K562 (cell line): ENCODE data around the gene FAM117B. TPM values are rescaled to one million over a fixed set of nuclear protein-coding genes. Genes with fewer than 3 reads are reported as not detected.

Experiments used
- ATAC-seq: fragments of 200-7000 bp; cut with Tn5 transposase; 3 replicates; pipeline ENCODE4 v1.9.1; 2020; ENCODE audit warnings: moderate library complexity
- BruUV-seq: library from RNA; stranded (reverse); fragments of 400-500 nt; replicated peaks from 2 replicates; lab custom pipeline; 2021; lab: Mats Ljungman, UMichigan
- CTCF ChIA-PET: fragments of 300-600 bp; formaldehyde crosslinking; extraction: SDS; loops from one replicate; lab custom pipeline; 2021; ENCODE audit warnings: low intra/inter-chr PET ratio; lab: Yijun Ruan, JAX
- POLR2A ChIA-PET: fragments of 300-600, 350-650 bp; sonication (Branson Sonifier 250); formaldehyde crosslinking; extraction: SDS; loops from one replicate; lab custom pipeline; 2021; ENCODE audit warnings: antibody characterized with exemption, inconsistent platforms; lab: Yijun Ruan, JAX
- DNase-seq, 4 experiments: peaks; one replicate each; pipeline versions ENCODE4 v3.0.0 to v3.0.0-alpha.2; 2011 to 2018; ENCODE audit warnings: low spot score in 3 of 4, mixed read lengths in 3 of 4; ENCODE audit errors: extremely low read depth in 1 of 4
- FAIRE-seq: peaks from 2 replicates; lab custom pipeline; 2011; peaks lifted over from hg19 to GRCh38; lab: Jason Lieb, UNC
- H2AFZ ChIP-seq: 2 replicates; pipeline ENCODE4 v1.6.0; 2011; ENCODE audit warnings: low read depth, low read length, control low read depth, inconsistent platforms
- H3K27ac ChIP-seq: fragments of 200-600 bp; 3 replicates; pipeline ENCODE4 v1.8.0; 2011; ENCODE audit warnings: low read depth, mild to moderate bottlenecking, control low read depth, inconsistent platforms, low read length, moderate library complexity, mixed read lengths; ENCODE audit errors: extremely low read depth
- H3K27me3 ChIP-seq, 2 experiments: fragments of 300-600 bp in 1 of 2; 2 replicates in 1 of 2; 3 replicates in 1 of 2; pipeline versions ENCODE4 v1.6.0 to v1.8.0; 2011; ENCODE audit warnings: inconsistent platforms in 2 of 2, low read length in 2 of 2, mild to moderate bottlenecking in 1 of 2, mixed read lengths in 1 of 2, moderate library complexity in 1 of 2; ENCODE audit not compliant: control insufficient read depth in 2 of 2, insufficient read depth in 2 of 2
- H3K36me3 ChIP-seq: fragments of 300-600 bp; 3 replicates; pipeline ENCODE4 v1.8.0; 2011; ENCODE audit warnings: mild to moderate bottlenecking, low read length, inconsistent platforms; ENCODE audit not compliant: control insufficient read depth, insufficient read depth
- H3K4me1 ChIP-seq, 2 experiments: fragments of 200-600 bp in 1 of 2; replicated peaks in 1 of 2; 2 replicates in 1 of 2; 3 replicates in 1 of 2; pipeline versions ENCODE4 v1.5.1 to v1.8.0; 2011; ENCODE audit warnings: inconsistent platforms in 2 of 2, low read length in 2 of 2, mild to moderate bottlenecking in 1 of 2, mixed read lengths in 1 of 2, moderate library complexity in 1 of 2; ENCODE audit not compliant: control insufficient read depth in 2 of 2, insufficient read depth in 2 of 2
- H3K4me2 ChIP-seq: 2 replicates; pipeline ENCODE4 v1.6.1; 2011; ENCODE audit warnings: low read length, control low read depth, inconsistent platforms, mixed read lengths; ENCODE audit not compliant: insufficient read depth
- H3K4me3 ChIP-seq: fragments of 200-600 bp; sonication (generic), shearing (Covaris generic); 2 replicates; pipeline ENCODE4 v1.5.1; 2016; ENCODE audit warnings: control low read depth, inconsistent platforms
- H3K79me2 ChIP-seq: fragments of 200-600 bp; 3 replicates; pipeline ENCODE4 v1.8.0; 2011; ENCODE audit warnings: low read length, inconsistent platforms; ENCODE audit not compliant: control insufficient read depth, insufficient read depth
- H3K9ac ChIP-seq, 2 experiments: 2 replicates each; pipeline versions ENCODE4 v1.6.0 to v1.6.1; 2011; ENCODE audit warnings: low read depth in 2 of 2, low read length in 2 of 2, control low read depth in 1 of 2, inconsistent platforms in 1 of 2, mild to moderate bottlenecking in 1 of 2, mixed read lengths in 1 of 2; ENCODE audit not compliant: insufficient read depth in 1 of 2
- H3K9me1 ChIP-seq: one replicate; pipeline ENCODE4 v1.6.0; 2011; ENCODE audit warnings: inconsistent platforms, mild to moderate bottlenecking, low read length, moderate library complexity; ENCODE audit not compliant: control insufficient read depth, insufficient read depth
- H3K9me3 ChIP-seq: replicated peaks from 2 replicates; pipeline ENCODE4 v1.5.1; 2011; ENCODE audit warnings: low read depth, low read length, inconsistent platforms; ENCODE audit not compliant: control insufficient read depth, insufficient read depth
- H4K20me1 ChIP-seq: replicated peaks from 2 replicates; pipeline ENCODE4 v1.6.1; 2011; ENCODE audit warnings: low read length, inconsistent platforms, mixed read lengths; ENCODE audit not compliant: control insufficient read depth, insufficient read depth
- CBX3 ChIP-seq, 2 experiments: IDR thresholded peaks; 1 replicate in 1 of 2; 2 replicates in 1 of 2; pipeline ENCODE4 v1.6.1; 2012; ENCODE audit warnings: inconsistent platforms in 2 of 2, low read length in 2 of 2, borderline replicate concordance in 1 of 2, control low read depth in 1 of 2
- EP400 ChIP-seq: fragments of 450-650 bp; IDR thresholded peaks from 2 replicates; pipeline ENCODE4 v1.6.1; 2017; ENCODE audit warnings: antibody characterized with exemption, mild to moderate bottlenecking, moderate library complexity
- ETV5 ChIP-seq: sonication (generic); formaldehyde crosslinking; IDR thresholded peaks from 2 replicates; pipeline ENCODE4 v1.4.0; 2020; ENCODE audit warnings: low read depth, mild to moderate bottlenecking, missing genetic modification reagents
- GATAD2B ChIP-seq: fragments of 450-650 bp; IDR thresholded peaks from 2 replicates; pipeline ENCODE4 v1.6.1; 2017; ENCODE audit warnings: mild to moderate bottlenecking, borderline replicate concordance
- ILF3 ChIP-seq: fragments of 450-650 bp; IDR thresholded peaks from 2 replicates; pipeline ENCODE4 v1.6.1; 2018; ENCODE audit warnings: antibody characterized with exemption, mild to moderate bottlenecking, moderate library complexity, borderline replicate concordance
- MTA3 ChIP-seq: fragments of 450-650 bp; formaldehyde crosslinking; IDR thresholded peaks from 2 replicates; pipeline ENCODE4 v1.6.1; 2017; ENCODE audit warnings: mild to moderate bottlenecking, borderline replicate concordance
- NCOA6 ChIP-seq: fragments of 450-650 bp; IDR thresholded peaks from 2 replicates; pipeline ENCODE4 v1.6.1; 2017; ENCODE audit warnings: mild to moderate bottlenecking
- PATZ1 ChIP-seq: fragments of 250-450 bp; sonication (Bioruptor Pico); IDR thresholded peaks from 2 replicates; pipeline ENCODE4 v1.5.0; 2020; ENCODE audit warnings: mild to moderate bottlenecking, borderline replicate concordance
- TAF1 ChIP-seq: IDR thresholded peaks from 2 replicates; pipeline ENCODE4 v1.6.1; 2011; ENCODE audit warnings: mild to moderate bottlenecking, low read length, moderate library complexity; ENCODE audit not compliant: insufficient read depth, control insufficient read depth, severe bottlenecking; ENCODE audit errors: extremely low read depth
- ZNF436 ChIP-seq: fragments of 250-450, 450-650 bp; sonication (Bioruptor Pico); formaldehyde crosslinking; IDR thresholded peaks from 2 replicates; pipeline ENCODE4 v1.7.0; 2020; ENCODE audit warnings: mild to moderate bottlenecking
- WGBS: fragments of 100-300 bp; shearing (Covaris generic); methylation state at CpG from one replicate; pipeline ENCODE4 v1.1.6; 2016; ENCODE audit warnings: low coverage, mixed read lengths; ENCODE audit not compliant: insufficient coverage; ENCODE audit errors: missing lambda C conversion rate; 5-methylcytosine and 5-hydroxymethylcytosine counted together
- in situ Hi-C: fragments of 300-500 bp; cut with MboI; formaldehyde crosslinking; loops from 4 replicates; pipeline ENCODE4 v1.15.0; 2018; ENCODE audit warnings: inconsistent platforms, mixed read lengths
- intact Hi-C: fragments of 100-400 bp; cut with micrococcal nuclease; formaldehyde crosslinking; loops from 2 replicates; pipeline ENCODE4 v1.14.2; 2022
- polyA plus RNA-seq, 8 experiments: library from polyadenylated mRNA; depleted of rRNA in 4 of 8; stranded (reverse) in 5 of 8; unstranded in 3 of 8; fragments of >200 nt; fragmentation: Nextera tagmentation in 2 of 8; fragmentation: Illumina TruSeq in 1 of 8; extraction: Ambion mirVana in 2 of 8; extraction: Trizol in 1 of 8; gene quantifications; 2 replicates each; pipeline versions ENCODE4 v1.2.1 to v1.2.3, GENCODE V29; 2011 to 2014; ENCODE audit warnings: inconsistent platforms in 1 of 8, missing spikeins in 1 of 8
- total RNA-seq, 7 experiments: library from RNA; depleted of rRNA in 6 of 7; stranded (reverse); fragments of >200 nt in 6 of 7; fragmentation: Illumina TruSeq in 2 of 7; extraction: Trizol in 2 of 7; gene quantifications; 2 replicates each; pipeline versions ENCODE4 v1.2.1 to v1.2.3, GENCODE V29; 2011 to 2021; ENCODE audit warnings: low replicate concordance in 1 of 7

FAM117B gene
- total and polyA plus RNA-seq, 9 of the 15 experiments (the other 6 are each of a cell fraction or from before 2014, with no cell fraction given), result 1.6 to 5.2 (median 2.6) TPM

GRCh38 chr2:202760848-202761247 lies 126.1 kb downstream of the FAM117B start:
- Histone ChIP-seq H3K9me3 (no peaks in the 10 kb centered on the region), H2AFZ (no peak overlapping the region), H3K9ac (no peak overlapping the region), H3K4me2 (no peak overlapping the region), H3K27me3 (no peaks in the 10 kb centered on the region), H4K20me1 (no peaks in the 10 kb centered on the region), H3K79me2 (no peaks in the 10 kb centered on the region), H3K36me3 (peaks cover 23% of the 10 kb centered on the region), H3K4me1 (no peaks in the 10 kb centered on the region), H3K9me1 (no peaks in the 10 kb centered on the region), H3K4me3 (no peak overlapping the region), H3K27ac (no peak overlapping the region)
- no CpG with 5 or more reads among the region's 2 CpGs for WGBS
- no peak for TF ChIP-seq ETV5 (CRISPR knock-in tag)
- TF ChIP-seq TAF1, result no peak
- no peak for TF ChIP-seq ZNF436 (CRISPR knock-in tag)
- TF ChIP-seq EP400, result no peak
- TF ChIP-seq ILF3, result no peak
- no peak for TF ChIP-seq NCOA6
- TF ChIP-seq MTA3, result no peak
- TF ChIP-seq PATZ1 (CRISPR knock-in tag), result no peak
- TF ChIP-seq CBX3 (IDR thresholded peaks at IDR 0.05; ENCODE audit: borderline replicate concordance in 1 of 2, low read length in 2 of 2), result no peak
- TF ChIP-seq GATAD2B, result no peak
- no TSS peak for BruUV-seq
- ChIA-PET POLR2A (interaction anchor here (1.1 kb wide), 1 partner anchor 142 kb away, joined by 3 read pairs; no protein-coding TSS in a partner anchor), CTCF (no interaction called here)
- in situ Hi-C loops (no loop called here), intact Hi-C loops (no loop called here)
- DNase-seq (no peak), FAIRE-seq (no peak), ATAC-seq (no peak)
